ENCODE results near the gene SENP5.

DNA sequence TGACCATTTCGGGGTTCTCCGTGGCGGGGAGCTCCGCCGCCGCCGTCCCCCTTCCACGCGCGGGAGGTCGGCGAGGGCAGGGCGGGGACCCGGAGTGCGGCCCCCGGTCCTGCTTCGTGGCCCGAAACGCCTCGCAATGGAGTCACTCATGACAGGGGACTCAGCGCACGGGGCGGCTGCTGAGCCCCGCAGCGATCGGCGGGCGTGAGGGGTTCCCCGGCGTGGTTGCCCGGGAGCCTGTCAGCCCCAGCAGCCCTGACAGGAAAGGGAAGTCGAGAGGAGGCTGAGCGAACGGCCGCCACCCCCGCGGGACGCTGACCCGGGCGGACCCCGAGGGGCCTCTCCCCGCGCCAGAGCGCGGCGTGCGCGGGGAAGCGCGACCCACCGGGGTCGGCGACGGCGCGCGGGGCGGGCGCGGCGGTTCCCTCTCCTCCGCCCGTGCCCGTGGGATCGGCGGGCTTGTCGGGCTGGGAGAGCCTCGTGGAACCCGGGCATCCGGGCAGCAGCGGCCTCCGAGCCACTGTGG, 101.5 kb downstream of the SENP5 start:
- TF ChIP-seq EZH2 (optimal IDR thresholded peaks at IDR 0.05; ENCODE audit: low read depth, low read length) = no peak
- TF ChIP-seq, protein P1, sequence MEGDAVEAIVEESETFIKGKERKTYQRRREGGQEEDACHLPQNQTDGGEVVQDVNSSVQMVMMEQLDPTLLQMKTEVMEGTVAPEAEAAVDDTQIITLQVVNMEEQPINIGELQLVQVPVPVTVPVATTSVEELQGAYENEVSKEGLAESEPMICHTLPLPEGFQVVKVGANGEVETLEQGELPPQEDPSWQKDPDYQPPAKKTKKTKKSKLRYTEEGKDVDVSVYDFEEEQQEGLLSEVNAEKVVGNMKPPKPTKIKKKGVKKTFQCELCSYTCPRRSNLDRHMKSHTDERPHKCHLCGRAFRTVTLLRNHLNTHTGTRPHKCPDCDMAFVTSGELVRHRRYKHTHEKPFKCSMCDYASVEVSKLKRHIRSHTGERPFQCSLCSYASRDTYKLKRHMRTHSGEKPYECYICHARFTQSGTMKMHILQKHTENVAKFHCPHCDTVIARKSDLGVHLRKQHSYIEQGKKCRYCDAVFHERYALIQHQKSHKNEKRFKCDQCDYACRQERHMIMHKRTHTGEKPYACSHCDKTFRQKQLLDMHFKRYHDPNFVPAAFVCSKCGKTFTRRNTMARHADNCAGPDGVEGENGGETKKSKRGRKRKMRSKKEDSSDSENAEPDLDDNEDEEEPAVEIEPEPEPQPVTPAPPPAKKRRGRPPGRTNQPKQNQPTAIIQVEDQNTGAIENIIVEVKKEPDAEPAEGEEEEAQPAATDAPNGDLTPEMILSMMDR (IDR thresholded peaks at IDR 0.05; ENCODE audit: low read length) = no peak

Data from MM.1S (cell line).